CD14-positive monocyte (primary cell): ENCODE measurements around the gene SLC25A21. TPM values are rescaled to one million over a fixed set of nuclear protein-coding genes. Genes with fewer than 3 reads are reported as not detected.

Experiments
- DNase-seq, 3 donors: peaks; one replicate each; pipeline ENCODE4 v3.0.0-alpha.2; 2011 to 2022
- H2AFZ ChIP-seq: 2 replicates; pipeline ENCODE4 v1.6.0; 2012; ENCODE audit warnings: mild to moderate bottlenecking, low read depth, low read length, inconsistent platforms; ENCODE audit not compliant: insufficient read depth, poor library complexity, severe bottlenecking
- H3K27ac ChIP-seq, 2 donors: 1 replicate in 1 of 2; 2 replicates in 1 of 2; pipeline ENCODE4 v1.5.1; 2012 to 2013; ENCODE audit warnings: low read length in 2 of 2, control low read depth in 1 of 2, inconsistent platforms in 1 of 2, low read depth in 1 of 2, mild to moderate bottlenecking in 1 of 2
- H3K27me3 ChIP-seq, 2 donors: one replicate each; pipeline versions ENCODE4 v1.6.0 to v1.6.1; 2011 to 2013; ENCODE audit warnings: low read length in 2 of 2; ENCODE audit not compliant: control insufficient read depth in 2 of 2, insufficient read depth in 2 of 2
- H3K36me3 ChIP-seq, 2 donors: replicated peaks in 1 of 2; 1 replicate in 1 of 2; 2 replicates in 1 of 2; pipeline versions ENCODE4 v1.5.1 to v1.6.1; 2012 to 2013; ENCODE audit warnings: low read length in 2 of 2, control low read depth in 1 of 2, inconsistent platforms in 1 of 2, mild to moderate bottlenecking in 1 of 2; ENCODE audit not compliant: insufficient read depth in 2 of 2, control insufficient read depth in 1 of 2
- H3K4me1 ChIP-seq, 2 donors: 1 replicate in 1 of 2; 2 replicates in 1 of 2; pipeline versions ENCODE4 v1.5.1 to v1.6.1; 2012 to 2013; ENCODE audit warnings: low read length in 2 of 2, control low read depth in 1 of 2, inconsistent platforms in 1 of 2, mild to moderate bottlenecking in 1 of 2, moderate library complexity in 1 of 2; ENCODE audit not compliant: insufficient read depth in 2 of 2, control insufficient read depth in 1 of 2
- H3K4me2 ChIP-seq: replicated peaks from 2 replicates; pipeline ENCODE3; 2012; ENCODE audit warnings: low read length, moderate library complexity, mild to moderate bottlenecking; ENCODE audit not compliant: poor library complexity, severe bottlenecking; ENCODE audit errors: extremely low read depth
- H3K4me3 ChIP-seq, 3 experiments: fragments of 200-600 bp in 1 of 3; sonication (generic) in 1 of 3; replicated peaks in 1 of 3; 1 replicate in 2 of 3; 2 replicates in 1 of 3; pipeline ENCODE4 v1.5.1; 2011 to 2013; ENCODE audit warnings: low read length in 3 of 3, mild to moderate bottlenecking in 3 of 3, control low read depth in 2 of 3, low read depth in 2 of 3, inconsistent platforms in 1 of 3, moderate library complexity in 1 of 3
- H3K79me2 ChIP-seq: 2 replicates; pipeline ENCODE4 v1.6.0; 2012; ENCODE audit warnings: mild to moderate bottlenecking, control low read depth, inconsistent platforms, low read length, moderate library complexity; ENCODE audit not compliant: insufficient read depth
- H3K9ac ChIP-seq: 2 replicates; pipeline ENCODE4 v1.6.0; 2017; ENCODE audit warnings: low read length, mild to moderate bottlenecking; ENCODE audit not compliant: insufficient read depth, poor library complexity, severe bottlenecking
- H3K9me3 ChIP-seq, 2 donors: replicated peaks in 1 of 2; 1 replicate in 1 of 2; 2 replicates in 1 of 2; pipeline versions ENCODE4 v1.5.1 to v1.6.1; 2012 to 2013; ENCODE audit warnings: low read length in 2 of 2, control low read depth in 1 of 2; ENCODE audit not compliant: control insufficient read depth in 1 of 2, insufficient read depth in 1 of 2
- H4K20me1 ChIP-seq: 2 replicates; pipeline ENCODE4 v1.6.0; 2012; ENCODE audit warnings: mild to moderate bottlenecking, low read length, control low read depth, moderate library complexity; ENCODE audit not compliant: insufficient read depth
- H3K27ac Mint-ChIP-seq, 7 donors: one replicate each; pipeline ENCODE4 v1.8.0; 2020; ENCODE audit warnings: mild to moderate bottlenecking in 7 of 7, mixed read lengths in 7 of 7, moderate library complexity in 6 of 7, inconsistent platforms in 2 of 7
- H3K27me3 Mint-ChIP-seq, 3 donors: one replicate each; pipeline ENCODE4 v1.8.0; 2021 to 2022; ENCODE audit warnings: low read depth in 3 of 3, mild to moderate bottlenecking in 3 of 3, mixed read lengths in 3 of 3, moderate library complexity in 3 of 3, inconsistent platforms in 1 of 3
- H3K36me3 Mint-ChIP-seq, 2 donors: one replicate each; pipeline ENCODE4 v1.8.0; 2020; ENCODE audit warnings: mixed read lengths in 2 of 2, inconsistent platforms in 1 of 2, mild to moderate bottlenecking in 1 of 2
- H3K4me1 Mint-ChIP-seq: one replicate; pipeline ENCODE4 v1.8.0; 2020; ENCODE audit warnings: mild to moderate bottlenecking, mixed read lengths
- H3K4me3 Mint-ChIP-seq, 2 donors: one replicate each; pipeline ENCODE4 v1.8.0; 2020; ENCODE audit warnings: mild to moderate bottlenecking in 2 of 2, mixed read lengths in 2 of 2, moderate library complexity in 1 of 2
- H3K9me3 Mint-ChIP-seq, 7 donors: one replicate each; pipeline ENCODE4 v1.8.0; 2020 to 2022; ENCODE audit warnings: mixed read lengths in 7 of 7, mild to moderate bottlenecking in 6 of 7, moderate library complexity in 6 of 7, inconsistent platforms in 2 of 7
- WGBS: methylation state at CpG from one replicate; pipeline ENCODE4 v1.1.5; 2013; ENCODE audit warnings: missing lambda C conversion rate; ENCODE audit not compliant: insufficient coverage; 5-methylcytosine and 5-hydroxymethylcytosine counted together
- intact Hi-C, 2 donors: fragments of 100-400 bp; cut with micrococcal nuclease; formaldehyde crosslinking; loops; one replicate each; pipeline versions ENCODE4 v1.15.0 to v1.15.1; 2023
- polyA plus RNA-seq, 3 donors: library from polyadenylated mRNA; depleted of rRNA in 1 of 3; unstranded in 2 of 3; stranded (reverse) in 1 of 3; fragments of 300-500 nt in 2 of 3; fragments of >200 nt in 1 of 3; fragmentation: Illumina TruSeq in 2 of 3; gene quantifications; 1 replicate in 2 of 3; 2 replicates in 1 of 3; pipeline ENCODE4 v1.2.3, GENCODE V29; 2012 to 2021
- TF ChIP-seq, protein P1 (sequence below): fragments of 200-600 bp; IDR thresholded peaks from one replicate; pipeline ENCODE4 v1.8.0; 2022; ENCODE audit warnings: antibody characterized with exemption, mild to moderate bottlenecking

The SLC25A21 gene
- polyA plus RNA-seq, 3 donors = not detected

DNA sequence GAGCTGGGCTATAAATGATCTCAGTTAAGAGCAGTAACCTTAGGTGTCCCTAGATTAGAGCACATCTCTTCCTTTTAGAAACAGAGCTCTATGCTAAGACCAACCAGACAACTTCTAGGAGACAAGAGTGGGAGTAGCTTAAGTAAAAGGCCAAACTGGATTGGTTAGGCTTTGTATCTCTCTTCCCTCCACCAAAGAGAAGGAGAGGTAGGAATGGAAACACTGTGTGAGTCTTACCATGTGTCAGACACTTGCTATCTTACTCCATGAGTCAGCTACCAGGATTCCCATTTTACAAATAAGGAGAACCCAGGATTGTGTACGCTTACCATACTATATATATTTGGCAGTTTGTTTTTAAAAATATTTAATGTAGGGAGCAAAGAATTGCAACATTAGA is 387.9 kb downstream of the SLC25A21 start:
- intact Hi-C loops = no loop called here
- H3K79me2 ChIP-seq = no peaks in the 10 kb centered on the region
- H3K27me3 Mint-ChIP-seq = no peaks in the 10 kb centered on the region

DNA sequence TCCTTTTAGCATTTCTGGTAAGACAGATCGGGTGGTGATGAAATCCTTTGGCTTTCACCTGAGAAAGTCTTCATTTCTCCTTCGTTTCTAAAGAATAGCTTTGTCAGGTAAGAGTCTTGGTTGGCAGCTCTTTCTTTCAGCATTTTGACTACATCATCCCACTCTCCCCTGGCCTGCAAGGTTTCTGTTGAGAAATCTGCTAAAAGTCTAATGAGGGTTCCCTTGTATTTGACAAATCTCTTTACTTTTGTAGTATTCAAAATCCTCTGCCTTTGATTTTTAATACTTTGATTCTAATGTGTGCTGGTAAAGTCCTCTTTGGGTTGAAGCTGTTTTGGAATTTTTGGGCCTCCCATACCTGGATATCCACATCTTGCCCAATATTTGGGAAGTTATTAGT is 390.5 kb downstream of the SLC25A21 start:
- no peaks in the 10 kb centered on the region for H3K27me3 ChIP-seq
- no peak overlapping the region for H3K4me3 Mint-ChIP-seq
- TF ChIP-seq, protein P1, sequence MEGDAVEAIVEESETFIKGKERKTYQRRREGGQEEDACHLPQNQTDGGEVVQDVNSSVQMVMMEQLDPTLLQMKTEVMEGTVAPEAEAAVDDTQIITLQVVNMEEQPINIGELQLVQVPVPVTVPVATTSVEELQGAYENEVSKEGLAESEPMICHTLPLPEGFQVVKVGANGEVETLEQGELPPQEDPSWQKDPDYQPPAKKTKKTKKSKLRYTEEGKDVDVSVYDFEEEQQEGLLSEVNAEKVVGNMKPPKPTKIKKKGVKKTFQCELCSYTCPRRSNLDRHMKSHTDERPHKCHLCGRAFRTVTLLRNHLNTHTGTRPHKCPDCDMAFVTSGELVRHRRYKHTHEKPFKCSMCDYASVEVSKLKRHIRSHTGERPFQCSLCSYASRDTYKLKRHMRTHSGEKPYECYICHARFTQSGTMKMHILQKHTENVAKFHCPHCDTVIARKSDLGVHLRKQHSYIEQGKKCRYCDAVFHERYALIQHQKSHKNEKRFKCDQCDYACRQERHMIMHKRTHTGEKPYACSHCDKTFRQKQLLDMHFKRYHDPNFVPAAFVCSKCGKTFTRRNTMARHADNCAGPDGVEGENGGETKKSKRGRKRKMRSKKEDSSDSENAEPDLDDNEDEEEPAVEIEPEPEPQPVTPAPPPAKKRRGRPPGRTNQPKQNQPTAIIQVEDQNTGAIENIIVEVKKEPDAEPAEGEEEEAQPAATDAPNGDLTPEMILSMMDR = no peak

More for the DNA sequence above, 387.9 kb downstream of the SLC25A21 start:
- peaks cover 0 to 5% (median 0%) of the 10 kb centered on the region in 7 donors for H3K9me3 Mint-ChIP-seq
- Histone ChIP-seq H2AFZ (no peak overlapping the region), H3K4me2 (no peak overlapping the region), H3K27ac (no peak overlapping the region), H3K9ac (no peak overlapping the region), H3K4me3 (no peak overlapping the region), H3K4me1 (no peaks in the 10 kb centered on the region), H3K9me3 (no peaks in the 10 kb centered on the region), H4K20me1 (no peaks in the 10 kb centered on the region), H3K36me3 (no peaks in the 10 kb centered on the region), H3K27me3 (no peaks in the 10 kb centered on the region)
- no peak overlapping the region for H3K4me3 Mint-ChIP-seq
- TF ChIP-seq, protein P1 = no peak
- H3K36me3 Mint-ChIP-seq = no peaks in the 10 kb centered on the region
- no peak for DNase-seq
- no peak overlapping the region for H3K27ac Mint-ChIP-seq
- no CpG with 5 or more reads among the region's 1 CpG for WGBS
- no peaks in the 10 kb centered on the region for H3K4me1 Mint-ChIP-seq

More for the DNA sequence above, 390.5 kb downstream of the SLC25A21 start:
- Mint-ChIP-seq H3K36me3 (no peaks in the 10 kb centered on the region), H3K27me3 (no peaks in the 10 kb centered on the region), H3K9me3 (peaks cover 0 to 5% (median 2%) of the 10 kb centered on the region in 7 donors), H3K4me1 (no peaks in the 10 kb centered on the region), H3K27ac (no peak overlapping the region)
- Histone ChIP-seq H2AFZ (no peak overlapping the region), H4K20me1 (no peaks in the 10 kb centered on the region), H3K4me3 (no peak overlapping the region), H3K4me2 (no peak overlapping the region), H3K9ac (no peak overlapping the region), H3K9me3 (no peaks in the 10 kb centered on the region), H3K79me2 (no peaks in the 10 kb centered on the region), H3K4me1 (no peaks in the 10 kb centered on the region), H3K27ac (no peak overlapping the region), H3K36me3 (no peaks in the 10 kb centered on the region)
- no CpG with 5 or more reads among the region's 2 CpGs for WGBS
- no peak for DNase-seq
- intact Hi-C loops = no loop called here
